A549 (cell line): Measurements from ENCODE around the gene TIMM17A. TPM values are rescaled to one million over a fixed set of nuclear protein-coding genes. Genes with fewer than 3 reads are reported as not detected.

ENCODE experiments used
- ATAC-seq, 2 experiments: fragments of 200-7000 bp in 1 of 2; fragments of >200 bp in 1 of 2; cut with Nextera tagmentation in 1 of 2; cut with Tn5 transposase in 1 of 2; 3 replicates each; pipeline versions ENCODE4 v1.8.0 to v1.9.1; 2018 to 2020; ENCODE audit warnings: mild to moderate bottlenecking in 1 of 2, moderate library complexity in 1 of 2
- CTCF ChIA-PET: fragments of 300-600 bp; sonication (Branson Sonifier 250); formaldehyde crosslinking; extraction: SDS; loops from one replicate; lab custom pipeline; 2021; ENCODE audit warnings: antibody characterized with exemption, inconsistent platforms; lab: Yijun Ruan, JAX
- POLR2A ChIA-PET: fragments of 350-600 bp; formaldehyde crosslinking; extraction: SDS; loops from one replicate; lab custom pipeline; 2021; ENCODE audit warnings: antibody characterized with exemption, inconsistent platforms; lab: Yijun Ruan, JAX
- DNase-seq, 2 experiments: peaks; one replicate each; pipeline versions ENCODE4 v3.0.0 to v3.0.0-alpha.2; 2011 to 2016; ENCODE audit warnings: low read depth in 1 of 2, low spot score in 1 of 2
- FAIRE-seq: peaks from 2 replicates; lab custom pipeline; 2011; peaks lifted over from hg19 to GRCh38; lab: Jason Lieb, UNC
- H3K27ac ChIP-seq, 2 experiments: fragments of >200 bp; sonication (Bioruptor Twin); formaldehyde crosslinking; 3 replicates each; pipeline ENCODE4 v1.5.1; 2016 to 2017
- H3K4me1 ChIP-seq: fragments of >200 bp; sonication (Bioruptor Twin); formaldehyde crosslinking; 3 replicates; pipeline ENCODE4 v1.6.1; 2016
- H3K4me2 ChIP-seq: fragments of >200 bp; sonication (Bioruptor Twin); formaldehyde crosslinking; 3 replicates; pipeline ENCODE4 v1.6.1; 2016
- H3K4me3 ChIP-seq: fragments of >200 bp; sonication (Bioruptor Twin); formaldehyde crosslinking; 3 replicates; pipeline ENCODE4 v1.5.1; 2016
- H3K9me3 ChIP-seq: fragments of >200 bp; sonication (Bioruptor Twin); formaldehyde crosslinking; 3 replicates; pipeline ENCODE4 v1.6.1; 2016
- CBX2 ChIP-seq: fragments of 200-600 bp; sonication (generic); IDR thresholded peaks from 2 replicates; pipeline ENCODE4 v1.6.1; 2016; ENCODE audit warnings: low read depth, mild to moderate bottlenecking, borderline replicate concordance
- CBX8 ChIP-seq: fragments of 200-600 bp; sonication (generic); IDR thresholded peaks from 2 replicates; pipeline ENCODE4 v1.6.1; 2016
- CHD2 ChIP-seq: fragments of 150-350 bp; IDR thresholded peaks from 2 replicates; pipeline ENCODE4 v1.6.1; 2014; ENCODE audit warnings: low read length; ENCODE audit not compliant: partially characterized antibody
- CHD4 ChIP-seq: fragments of 200-600 bp; sonication (generic); IDR thresholded peaks from 2 replicates; pipeline ENCODE4 v1.6.1; 2016; ENCODE audit warnings: antibody characterized with exemption, mild to moderate bottlenecking, borderline replicate concordance
- EP300 ChIP-seq, 2 experiments: fragments of >200 bp; sonication (Bioruptor Twin); formaldehyde crosslinking; IDR thresholded peaks; 2 replicates in 1 of 2; 3 replicates in 1 of 2; pipeline ENCODE4 v1.6.1; 2016 to 2017
- ESRRA ChIP-seq: fragments of 150-350 bp; IDR thresholded peaks from 2 replicates; pipeline ENCODE4 v1.6.1; 2014; ENCODE audit warnings: mild to moderate bottlenecking, low read length, borderline replicate concordance
- FOSB ChIP-seq: fragments of 250-450 bp; sonication (Bioruptor Pico); IDR thresholded peaks from 2 replicates; pipeline ENCODE4 v1.5.0; 2020; ENCODE audit warnings: mild to moderate bottlenecking, moderate library complexity
- FOSL2 ChIP-seq, 2 experiments: fragments of 450-650 bp in 1 of 2; fragments of >200 bp in 1 of 2; sonication (Bioruptor Twin) in 1 of 2; formaldehyde crosslinking; IDR thresholded peaks; 2 replicates each; pipeline versions ENCODE4 v1.5.0 to v1.6.1; 2016 to 2020; ENCODE audit warnings: mild to moderate bottlenecking in 1 of 2, moderate library complexity in 1 of 2
- FOXS1 ChIP-seq: fragments of 250-450 bp; sonication (Bioruptor Pico); IDR thresholded peaks from 2 replicates; pipeline ENCODE4 v1.5.0; 2020; ENCODE audit warnings: mild to moderate bottlenecking, moderate library complexity
- GATA3 ChIP-seq: IDR thresholded peaks from 2 replicates; pipeline ENCODE4 v1.6.1; 2012; ENCODE audit warnings: borderline replicate concordance
- HDAC2 ChIP-seq: fragments of 200-600 bp; sonication (generic); IDR thresholded peaks from 2 replicates; pipeline ENCODE4 v1.6.1; 2016
- HOXA7 ChIP-seq: fragments of 250-450 bp; sonication (Bioruptor Pico); IDR thresholded peaks from 2 replicates; pipeline ENCODE4 v1.5.0; 2020; ENCODE audit warnings: mild to moderate bottlenecking, moderate library complexity
- HOXB13 ChIP-seq: fragments of 250-450 bp; sonication (Bioruptor Pico); IDR thresholded peaks from 2 replicates; pipeline ENCODE4 v1.5.0; 2020; ENCODE audit warnings: low read depth, mild to moderate bottlenecking, moderate library complexity
- JUNB ChIP-seq: fragments of >200 bp; sonication (Bioruptor Twin); formaldehyde crosslinking; IDR thresholded peaks from 2 replicates; pipeline ENCODE4 v1.6.1; 2016
- MAFK ChIP-seq: fragments of 450-650 bp; IDR thresholded peaks from 2 replicates; pipeline ENCODE4 v1.6.1; 2014; ENCODE audit not compliant: partially characterized antibody
- MYC ChIP-seq: IDR thresholded peaks from 2 replicates; pipeline ENCODE4 v1.6.1; 2012; ENCODE audit warnings: mild to moderate bottlenecking, inconsistent platforms, low read length, improper control_type of control experiment, borderline replicate concordance
- NFE2L2 ChIP-seq: fragments of 150-350 bp; conservative IDR thresholded peaks from 2 replicates; pipeline ENCODE4 v1.6.1; 2014; ENCODE audit warnings: low read length
- NR3C1 ChIP-seq: fragments of >200 bp; sonication (Bioruptor Twin); formaldehyde crosslinking; IDR thresholded peaks from 3 replicates; pipeline ENCODE4 v1.6.1; 2017
- POLR2AphosphoS2 ChIP-seq: conservative IDR thresholded peaks from 2 replicates; pipeline ENCODE4 v1.6.1; 2012; ENCODE audit warnings: low read length, improper control_type of control experiment, inconsistent platforms
- RARB ChIP-seq: fragments of 250-450 bp; sonication (Bioruptor Pico); IDR thresholded peaks from 2 replicates; pipeline ENCODE4 v1.8.0; 2021; ENCODE audit warnings: mild to moderate bottlenecking, moderate library complexity
- RCOR1 ChIP-seq: fragments of 150-350 bp; IDR thresholded peaks from 2 replicates; pipeline ENCODE4 v1.6.1; 2014; ENCODE audit warnings: antibody characterized with exemption, low read length, low read depth
- RFX5 ChIP-seq: fragments of 450-650 bp; IDR thresholded peaks from 2 replicates; pipeline ENCODE4 v1.7.1; 2014; ENCODE audit warnings: antibody characterized with exemption, mild to moderate bottlenecking, moderate library complexity
- SMC3 ChIP-seq: fragments of >200 bp; sonication (Bioruptor Twin); formaldehyde crosslinking; IDR thresholded peaks from 3 replicates; pipeline ENCODE4 v1.6.1; 2018; ENCODE audit warnings: inconsistent platforms
- SREBF2 ChIP-seq: fragments of 450-650 bp; IDR thresholded peaks from 2 replicates; pipeline ENCODE4 v1.6.1; 2014; ENCODE audit warnings: mild to moderate bottlenecking, moderate library complexity
- TP53 ChIP-seq: fragments of 250-450 bp; sonication (Bioruptor Pico); IDR thresholded peaks from 2 replicates; pipeline ENCODE4 v1.5.0; 2021; ENCODE audit warnings: mild to moderate bottlenecking, moderate library complexity
- ZFP36 ChIP-seq: fragments of 450-650 bp; IDR thresholded peaks from 2 replicates; pipeline ENCODE4 v1.6.1; 2014; ENCODE audit warnings: borderline replicate concordance; ENCODE audit not compliant: partially characterized antibody
- WGBS: methylation state at CpG from one replicate; pipeline ENCODE4 v1.1.6; 2017; ENCODE audit errors: missing lambda C conversion rate; 5-methylcytosine and 5-hydroxymethylcytosine counted together
- polyA plus RNA-seq, 4 experiments: library from polyadenylated mRNA; depleted of rRNA in 3 of 4; stranded (reverse); fragments of >200 nt; fragmentation: RNase III in 1 of 4; extraction: RNeasy Plus Mini Kit Qiagen cat#74134 plus additional on column Dnase treatment in 1 of 4; gene quantifications; 2 replicates in 3 of 4; 3 replicates in 1 of 4; pipeline ENCODE4 v1.2.3, GENCODE V29; 2011 to 2017
- TF ChIP-seq, protein P1 (sequence below): fragments of >200 bp; sonication (Bioruptor Twin); formaldehyde crosslinking; IDR thresholded peaks from 3 replicates; pipeline ENCODE4 v1.6.1; 2016
- TF ChIP-seq, protein P2 (sequence below): IDR thresholded peaks from 2 replicates; pipeline ENCODE4 v1.6.1; 2012
- TF ChIP-seq, protein P3 (sequence below): IDR thresholded peaks from 2 replicates; pipeline ENCODE4 v1.6.1; 2012; ENCODE audit warnings: low read depth, borderline replicate concordance
- TF ChIP-seq, protein P4 (sequence below): IDR thresholded peaks from 2 replicates; pipeline ENCODE4 v1.6.1; 2012
- TF ChIP-seq, protein P5 (sequence below): fragments of 250-450 bp; sonication (Bioruptor Pico); IDR thresholded peaks from 2 replicates; pipeline ENCODE4 v1.5.0; 2020; ENCODE audit warnings: low read depth, mild to moderate bottlenecking, moderate library complexity

TIMM17A gene
- polyA plus RNA-seq, 2 of the 4 experiments (the other 2 are of a cell fraction): 127 to 134 TPM

DNA sequence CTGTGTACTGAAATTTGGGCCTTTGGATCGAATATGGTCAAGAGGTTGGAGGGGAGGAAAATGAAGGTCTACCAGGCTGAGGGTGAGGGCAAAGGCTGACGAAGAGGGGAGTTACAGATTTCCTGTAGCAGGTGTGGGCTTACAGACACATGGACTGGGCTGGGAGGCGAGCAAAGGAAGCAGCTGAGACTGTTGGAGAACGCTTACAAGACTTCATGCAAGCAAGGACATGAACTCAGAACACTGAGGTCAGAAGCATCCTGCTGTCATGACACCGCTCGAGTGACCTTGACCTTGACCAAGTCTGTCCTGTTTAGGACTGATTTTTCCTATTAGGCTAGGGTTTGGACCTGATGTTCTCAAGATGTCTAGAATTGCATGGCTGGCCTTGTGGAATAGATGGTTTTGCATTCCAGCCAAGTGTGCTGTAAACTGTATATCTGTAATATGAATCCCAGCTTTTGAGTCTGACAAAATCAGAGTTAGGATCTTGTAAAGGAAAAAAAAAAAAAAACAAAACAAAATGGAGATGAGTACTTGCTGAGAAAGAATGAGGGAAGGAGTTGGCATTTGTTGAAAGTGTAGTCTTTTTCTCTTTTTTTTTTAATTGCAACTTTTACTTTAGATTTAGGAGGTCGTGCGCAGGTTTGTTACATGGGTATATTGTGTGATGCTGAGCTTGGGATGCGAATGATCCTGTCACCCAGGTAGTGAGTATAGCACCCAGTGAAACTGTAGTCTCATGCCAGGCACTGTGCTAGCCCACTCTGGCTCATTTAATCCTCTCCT, 60.9 kb downstream of the TIMM17A start (continued):
- TF ChIP-seq, protein P1, sequence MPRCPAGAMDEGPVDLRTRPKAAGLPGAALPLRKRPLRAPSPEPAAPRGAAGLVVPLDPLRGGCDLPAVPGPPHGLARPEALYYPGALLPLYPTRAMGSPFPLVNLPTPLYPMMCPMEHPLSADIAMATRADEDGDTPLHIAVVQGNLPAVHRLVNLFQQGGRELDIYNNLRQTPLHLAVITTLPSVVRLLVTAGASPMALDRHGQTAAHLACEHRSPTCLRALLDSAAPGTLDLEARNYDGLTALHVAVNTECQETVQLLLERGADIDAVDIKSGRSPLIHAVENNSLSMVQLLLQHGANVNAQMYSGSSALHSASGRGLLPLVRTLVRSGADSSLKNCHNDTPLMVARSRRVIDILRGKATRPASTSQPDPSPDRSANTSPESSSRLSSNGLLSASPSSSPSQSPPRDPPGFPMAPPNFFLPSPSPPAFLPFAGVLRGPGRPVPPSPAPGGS: no peak
- TF ChIP-seq ZFP36 (no peak), GATA3 (no peak), FOSL2 (IDR thresholded peaks at IDR 0.05) (no peak), FOSL2 (CRISPR knock-in tag; IDR thresholded peaks at IDR 0.05) (0 out of 2 replicates have a peak, but pooled peaks have one; percentile 6), FOXS1 (no peak)

DNA sequence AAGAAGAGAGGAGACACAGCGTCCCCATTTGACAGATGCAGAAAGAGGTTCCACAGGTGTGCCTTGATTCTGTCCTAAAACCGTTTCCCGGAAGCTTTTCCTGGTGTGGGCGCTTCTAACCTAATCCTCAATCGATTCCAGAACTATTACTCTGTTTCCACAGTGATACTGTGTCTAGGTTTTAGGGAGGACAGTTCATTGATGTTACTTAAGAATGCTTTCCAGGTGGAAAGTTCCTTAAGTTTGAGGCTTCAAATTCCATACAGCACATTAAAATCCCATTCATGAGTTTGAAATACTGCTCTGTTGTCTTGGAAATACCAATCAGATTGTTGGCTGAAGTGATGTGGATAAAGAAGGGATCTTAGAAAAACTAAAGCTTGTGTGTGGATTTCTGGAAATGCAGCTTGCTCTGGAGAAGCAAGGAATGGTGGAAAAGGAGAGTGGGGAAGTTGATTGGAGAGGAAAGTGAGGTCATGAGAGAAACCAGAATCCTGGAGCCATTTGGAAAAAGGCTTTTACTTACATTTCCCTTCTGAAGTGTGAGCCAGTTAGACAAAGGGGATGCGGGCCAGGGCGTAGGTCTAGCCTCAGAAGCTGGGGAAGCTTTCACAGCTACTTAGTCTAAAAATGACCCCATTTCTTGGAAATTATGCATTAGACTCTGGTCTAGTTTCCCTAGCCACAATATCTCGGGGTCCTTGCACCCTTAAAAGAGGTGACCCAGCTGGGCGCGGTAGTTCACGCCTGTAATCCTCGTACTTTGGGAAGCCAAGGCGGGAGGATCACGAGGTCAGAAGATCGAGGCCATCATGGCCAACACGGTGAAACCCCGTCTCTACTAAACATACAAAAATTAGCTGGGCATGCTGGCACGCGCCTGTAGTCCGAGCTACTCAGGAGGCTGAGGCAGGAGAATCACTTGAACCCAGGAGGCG, 61.8 kb downstream of the TIMM17A start:
- peak overlapping the region; percentile 88 for H3K4me2 ChIP-seq
- H3K4me3 ChIP-seq: peak overlapping the region; percentile 95
- DNase-seq: no peak
- 0 out of 6 replicates have a peak, but pooled peaks of 1 of the 2 experiments have one; percentile 1 for ATAC-seq
- peak overlapping the region; percentile 93 to 94 for H3K27ac ChIP-seq
- POLR2A ChIA-PET: interaction anchor here (0.6 to 4.7 kb wide), 6 partner anchors 13 to 96 kb away, joined by 3 to 68 read pairs (median 7); no protein-coding TSS in a partner anchor
- WGBS: 36% methylated on average over 21 of the region's 21 CpGs
- peaks cover 78% of the 10 kb centered on the region for H3K4me1 ChIP-seq
- CTCF ChIA-PET: interaction anchor here (0.8 to 46.8 kb wide), 12 partner anchors 8 to 154 kb away, joined by 3 to 1624 read pairs (median 5); partner anchors contain the start of genes ELF3 and GPR37L1
- no peaks in the 10 kb centered on the region for H3K9me3 ChIP-seq
- no peak for FAIRE-seq
- TF ChIP-seq, protein P2, sequence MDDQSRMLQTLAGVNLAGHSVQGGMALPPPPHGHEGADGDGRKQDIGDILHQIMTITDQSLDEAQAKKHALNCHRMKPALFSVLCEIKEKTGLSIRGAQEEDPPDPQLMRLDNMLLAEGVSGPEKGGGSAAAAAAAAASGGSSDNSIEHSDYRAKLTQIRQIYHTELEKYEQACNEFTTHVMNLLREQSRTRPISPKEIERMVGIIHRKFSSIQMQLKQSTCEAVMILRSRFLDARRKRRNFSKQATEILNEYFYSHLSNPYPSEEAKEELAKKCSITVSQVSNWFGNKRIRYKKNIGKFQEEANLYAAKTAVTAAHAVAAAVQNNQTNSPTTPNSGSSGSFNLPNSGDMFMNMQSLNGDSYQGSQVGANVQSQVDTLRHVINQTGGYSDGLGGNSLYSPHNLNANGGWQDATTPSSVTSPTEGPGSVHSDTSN: 0 out of 2 replicates have a peak, but pooled peaks have one; percentile 16
- TF ChIP-seq MAFK: no peak
- no peak for TF ChIP-seq FOSL2 (IDR thresholded peaks at IDR 0.05)
- TF ChIP-seq FOSL2 (CRISPR knock-in tag; IDR thresholded peaks at IDR 0.05): no peak
- TF ChIP-seq MYC: no peak; the same call in 1 of the 2 replicates
- TF ChIP-seq POLR2AphosphoS2: no peak; the same call in none of the 2 replicates
- TF ChIP-seq TP53 (CRISPR knock-in tag): peak; percentile 86
- TF ChIP-seq HDAC2: no peak
- no peak for TF ChIP-seq ESRRA
- TF ChIP-seq EP300 (IDR thresholded peaks at IDR 0.05): no peak
- no peak for TF ChIP-seq SMC3
- TF ChIP-seq, protein P1: no peak
- no peak for TF ChIP-seq FOXS1
- peak; percentile 90 for TF ChIP-seq HOXA7
- 0 out of 2 replicates have a peak, but pooled peaks have one; percentile 16 for TF ChIP-seq RARB (CRISPR knock-in tag)
- no peak for TF ChIP-seq CBX8
- TF ChIP-seq RCOR1: no peak
- TF ChIP-seq, protein P3, sequence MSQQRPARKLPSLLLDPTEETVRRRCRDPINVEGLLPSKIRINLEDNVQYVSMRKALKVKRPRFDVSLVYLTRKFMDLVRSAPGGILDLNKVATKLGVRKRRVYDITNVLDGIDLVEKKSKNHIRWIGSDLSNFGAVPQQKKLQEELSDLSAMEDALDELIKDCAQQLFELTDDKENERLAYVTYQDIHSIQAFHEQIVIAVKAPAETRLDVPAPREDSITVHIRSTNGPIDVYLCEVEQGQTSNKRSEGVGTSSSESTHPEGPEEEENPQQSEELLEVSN: peak; percentile 78
- TF ChIP-seq FOSB: peak; percentile 85
- TF ChIP-seq NFE2L2: no peak
- TF ChIP-seq SREBF2: no peak
- no peak for TF ChIP-seq NR3C1
- TF ChIP-seq, protein P4, sequence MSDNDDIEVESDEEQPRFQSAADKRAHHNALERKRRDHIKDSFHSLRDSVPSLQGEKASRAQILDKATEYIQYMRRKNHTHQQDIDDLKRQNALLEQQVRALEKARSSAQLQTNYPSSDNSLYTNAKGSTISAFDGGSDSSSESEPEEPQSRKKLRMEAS: peak; percentile 68; the same call in 1 of the 2 replicates
- TF ChIP-seq CHD4: no peak
- TF ChIP-seq RFX5: no peak
- peak; percentile 78; the same call in 1 of the 2 replicates for TF ChIP-seq HOXB13
- no peak for TF ChIP-seq JUNB
- no peak for TF ChIP-seq CBX2
- TF ChIP-seq CHD2: peak; percentile 51
- TF ChIP-seq, protein P5, sequence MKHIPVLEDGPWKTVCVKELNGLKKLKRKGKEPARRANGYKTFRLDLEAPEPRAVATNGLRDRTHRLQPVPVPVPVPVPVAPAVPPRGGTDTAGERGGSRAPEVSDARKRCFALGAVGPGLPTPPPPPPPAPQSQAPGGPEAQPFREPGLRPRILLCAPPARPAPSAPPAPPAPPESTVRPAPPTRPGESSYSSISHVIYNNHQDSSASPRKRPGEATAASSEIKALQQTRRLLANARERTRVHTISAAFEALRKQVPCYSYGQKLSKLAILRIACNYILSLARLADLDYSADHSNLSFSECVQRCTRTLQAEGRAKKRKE (CRISPR knock-in tag): 0 out of 2 replicates have a peak, but pooled peaks have one; percentile 44
